SK-MEL-5 (cell line): Measurements from ENCODE around the gene CALML6. TPM values are rescaled to one million over a fixed set of nuclear protein-coding genes. Genes with fewer than 3 reads are reported as not detected.

ENCODE experiments used
- total RNA-seq: library from RNA; depleted of rRNA; stranded (reverse); fragments of >200 nt; shearing (Covaris generic); gene quantifications from 2 replicates; pipeline ENCODE4 v1.2.3, GENCODE V29; 2014; rRNA removed

CALML6 gene
- total RNA-seq, 1 experiment from 2014 or later: 0.08 TPM

Other genes starting within 250 kb of the CALML6 start
- gene SLC35E2B, start 222.5 kb upstream of the CALML6 start, total RNA-seq: 7.7 and 9.0 TPM in 2 replicates
- 4.4 and 6.7 TPM in 2 replicates for gene CDK11A, start 190.9 kb upstream of the CALML6 start, total RNA-seq
- 32.8 and 33.4 TPM in 2 replicates for gene NADK, start 136.8 kb upstream of the CALML6 start, total RNA-seq
- gene GNB1, start 24.2 kb upstream of the CALML6 start, total RNA-seq: 50.5 and 51.2 TPM in 2 replicates
- 0.67 TPM in 1 of 2 replicates, not detected in the other for gene TMEM52, start 4.0 kb downstream of the CALML6 start, total RNA-seq
- gene CFAP74, start 88.5 kb downstream of the CALML6 start, total RNA-seq: not detected in 2 replicates
- gene GABRD, start 104.1 kb downstream of the CALML6 start, total RNA-seq: 0.16 and 0.45 TPM in 2 replicates
- gene PRKCZ, start 135.2 kb downstream of the CALML6 start, total RNA-seq: 19.8 and 25.0 TPM in 2 replicates